Smooth muscle cell (in vitro differentiated cells): ENCODE results near the gene DDX51. TPM values are rescaled to one million over a fixed set of nuclear protein-coding genes. Genes with fewer than 3 reads are reported as not detected.

ENCODE experiments used
- DNase-seq: peaks from one replicate; lab custom pipeline; 2025; ENCODE audit not compliant: unreplicated experiment; lab: John Stamatoyannopoulos, UW
- H2AFZ ChIP-seq: fragments of 200-600 bp; sonication (generic); 2 replicates; pipeline ENCODE4 v1.6.0; 2016; ENCODE audit warnings: antibody characterized with exemption, low read depth, mild to moderate bottlenecking
- H3F3A ChIP-seq: fragments of 200-600 bp; sonication (generic); 2 replicates; pipeline ENCODE4 v1.6.0; 2017; ENCODE audit warnings: antibody characterized with exemption, low read depth
- H3K27ac ChIP-seq: fragments of 200-600 bp; sonication (generic); 2 replicates; pipeline ENCODE4 v1.5.1; 2016; ENCODE audit warnings: low read depth, mild to moderate bottlenecking
- H3K27me3 ChIP-seq: fragments of 200-600 bp; sonication (generic); 2 replicates; pipeline ENCODE4 v1.6.1; 2016; ENCODE audit warnings: low read depth, mild to moderate bottlenecking
- H3K36me3 ChIP-seq: fragments of 200-600 bp; sonication (generic); 2 replicates; pipeline ENCODE4 v1.5.1; 2016; ENCODE audit warnings: low read depth
- H3K4me1 ChIP-seq: fragments of 200-600 bp; sonication (generic); 2 replicates; pipeline ENCODE4 v1.5.1; 2016; ENCODE audit warnings: low read depth
- H3K4me2 ChIP-seq: fragments of 200-600 bp; sonication (generic); 2 replicates; pipeline ENCODE4 v1.6.0; 2016; ENCODE audit warnings: mild to moderate bottlenecking
- H3K4me3 ChIP-seq: fragments of 200-600 bp; sonication (generic); 2 replicates; pipeline ENCODE4 v1.5.1; 2016; ENCODE audit warnings: mild to moderate bottlenecking
- H3K79me2 ChIP-seq: fragments of 200-600 bp; sonication (generic); 2 replicates; pipeline ENCODE4 v1.6.0; 2016; ENCODE audit warnings: low read depth, mild to moderate bottlenecking
- H3K9ac ChIP-seq: fragments of 200-600 bp; sonication (generic); 2 replicates; pipeline ENCODE4 v1.6.0; 2016; ENCODE audit warnings: low read depth
- H3K9me3 ChIP-seq: fragments of 200-600 bp; sonication (generic); replicated peaks from 2 replicates; pipeline ENCODE4 v1.5.1; 2016; ENCODE audit warnings: low read depth
- H4K20me1 ChIP-seq: fragments of 200-600 bp; sonication (generic); 2 replicates; pipeline ENCODE4 v1.6.0; 2016; ENCODE audit warnings: low read depth
- WGBS: methylation state at CpG from one replicate; pipeline ENCODE4 v1.1.7; 2016; ENCODE audit warnings: low lambda C conversion rate; 5-methylcytosine and 5-hydroxymethylcytosine counted together
- polyA plus RNA-seq: library from polyadenylated mRNA; unstranded; fragments of >200 nt; fragmentation: Nextera tagmentation; extraction: Ambion mirVana; gene quantifications from 2 replicates; pipeline ENCODE4 v1.2.1, GENCODE V29; 2016
- small RNA-seq: library from RNA; depleted of rRNA; stranded (forward); fragments of <200 nt; gene quantifications from one replicate; pipeline ENCODE3, GENCODE V24; 2014
- total RNA-seq: library from RNA; depleted of rRNA; stranded (reverse); fragments of >200 nt; gene quantifications from 2 replicates; pipeline ENCODE4 v1.2.3, GENCODE V29; 2014
- TF ChIP-seq, protein P1 (sequence below): fragments of 200-600 bp; sonication (generic); IDR thresholded peaks from 2 replicates; pipeline ENCODE4 v1.5.1; 2017; ENCODE audit warnings: borderline replicate concordance, mild to moderate bottlenecking, antibody characterized with exemption; ENCODE audit not compliant: insufficient read depth, poor library complexity, severe bottlenecking

DDX51 gene
- total and polyA plus RNA-seq, 2 experiments from 2014 or later = 1.6 to 12.5 TPM

DNA sequence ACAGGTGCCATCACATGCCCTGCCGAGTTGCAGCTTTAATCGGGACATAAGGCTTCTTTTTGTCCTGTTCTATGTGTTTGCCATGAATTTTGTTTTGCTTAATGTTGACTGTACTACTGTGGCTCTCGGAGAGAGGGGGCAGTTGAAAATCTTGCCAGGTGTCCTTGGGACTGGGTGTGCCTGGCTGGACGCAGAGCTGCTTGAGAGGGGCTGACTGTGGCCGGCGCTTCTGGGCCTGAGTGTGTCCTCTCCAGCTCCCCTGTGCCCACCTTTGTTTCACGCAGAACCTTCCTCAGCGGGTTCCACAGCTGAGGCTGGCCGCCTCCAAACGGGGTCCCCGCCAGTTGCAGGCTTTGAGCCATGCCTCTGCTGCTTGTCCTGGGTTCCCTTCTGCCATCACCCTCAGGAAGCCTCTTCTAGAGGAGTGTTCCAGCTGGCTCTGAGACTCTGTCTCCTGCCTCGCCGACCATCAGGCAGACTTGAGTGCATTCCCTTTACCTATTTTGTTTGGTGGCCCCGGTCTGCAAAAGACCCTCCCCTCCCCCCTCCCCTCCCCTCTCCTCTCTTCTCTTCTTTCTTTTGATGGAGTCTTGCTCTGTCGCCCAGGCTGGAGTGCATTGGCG lies 49.7 kb downstream of the DDX51 start:
- H3K36me3 ChIP-seq = peaks cover 4% of the 10 kb centered on the region
- H3K4me2 ChIP-seq = no peak overlapping the region
- TF ChIP-seq, protein P1, sequence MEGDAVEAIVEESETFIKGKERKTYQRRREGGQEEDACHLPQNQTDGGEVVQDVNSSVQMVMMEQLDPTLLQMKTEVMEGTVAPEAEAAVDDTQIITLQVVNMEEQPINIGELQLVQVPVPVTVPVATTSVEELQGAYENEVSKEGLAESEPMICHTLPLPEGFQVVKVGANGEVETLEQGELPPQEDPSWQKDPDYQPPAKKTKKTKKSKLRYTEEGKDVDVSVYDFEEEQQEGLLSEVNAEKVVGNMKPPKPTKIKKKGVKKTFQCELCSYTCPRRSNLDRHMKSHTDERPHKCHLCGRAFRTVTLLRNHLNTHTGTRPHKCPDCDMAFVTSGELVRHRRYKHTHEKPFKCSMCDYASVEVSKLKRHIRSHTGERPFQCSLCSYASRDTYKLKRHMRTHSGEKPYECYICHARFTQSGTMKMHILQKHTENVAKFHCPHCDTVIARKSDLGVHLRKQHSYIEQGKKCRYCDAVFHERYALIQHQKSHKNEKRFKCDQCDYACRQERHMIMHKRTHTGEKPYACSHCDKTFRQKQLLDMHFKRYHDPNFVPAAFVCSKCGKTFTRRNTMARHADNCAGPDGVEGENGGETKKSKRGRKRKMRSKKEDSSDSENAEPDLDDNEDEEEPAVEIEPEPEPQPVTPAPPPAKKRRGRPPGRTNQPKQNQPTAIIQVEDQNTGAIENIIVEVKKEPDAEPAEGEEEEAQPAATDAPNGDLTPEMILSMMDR = no peak
- 95% methylated on average over 15 of the region's 16 CpGs for WGBS
- no peak overlapping the region for H2AFZ ChIP-seq
- H3K4me3 ChIP-seq = no peak overlapping the region
- H3K4me1 ChIP-seq = no peaks in the 10 kb centered on the region
- no peaks in the 10 kb centered on the region for H3K27me3 ChIP-seq
- no peaks in the 10 kb centered on the region for H3F3A ChIP-seq
- H3K79me2 ChIP-seq = peaks cover 39% of the 10 kb centered on the region
- H3K9me3 ChIP-seq = no peaks in the 10 kb centered on the region
- H3K9ac ChIP-seq = no peak overlapping the region
- H3K27ac ChIP-seq = no peak overlapping the region
- no peak for DNase-seq
- peaks cover 95% of the 10 kb centered on the region for H4K20me1 ChIP-seq

DNA sequence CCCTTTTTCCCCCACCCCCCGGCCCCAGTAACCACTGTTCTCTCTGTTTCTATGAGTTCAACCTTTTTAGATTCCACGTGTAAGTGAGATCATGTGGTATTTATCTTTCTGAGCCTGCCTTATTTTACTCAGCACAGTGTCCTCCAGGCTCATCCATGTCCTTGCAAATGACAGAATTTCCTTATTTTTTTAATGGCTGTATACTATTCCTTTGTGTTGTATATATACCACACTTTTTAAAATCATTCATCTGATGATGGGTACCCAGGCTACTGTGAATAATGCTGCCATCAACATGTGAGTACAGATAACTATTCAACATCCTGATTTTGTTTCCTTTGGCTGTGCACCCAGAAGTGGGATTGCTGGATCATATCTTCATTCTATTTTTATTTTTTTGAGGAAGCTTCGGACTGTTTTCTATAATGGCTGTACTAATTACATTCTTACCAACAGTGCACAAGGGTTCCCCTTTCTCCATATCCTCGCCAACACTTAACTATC lies 54.7 kb downstream of the DDX51 start:
- TF ChIP-seq, protein P1 = no peak
- no peak overlapping the region for H3K27ac ChIP-seq
- peaks cover 10% of the 10 kb centered on the region for H3K4me1 ChIP-seq
- H2AFZ ChIP-seq = no peak overlapping the region
- H3K4me3 ChIP-seq = no peak overlapping the region
- no peaks in the 10 kb centered on the region for H3F3A ChIP-seq
- H3K4me2 ChIP-seq = no peak overlapping the region
- no peaks in the 10 kb centered on the region for H3K27me3 ChIP-seq
- DNase-seq = no peak
- H3K9ac ChIP-seq = no peak overlapping the region
- 88% methylated on average over 4 of the region's 4 CpGs for WGBS
- peaks cover 84% of the 10 kb centered on the region for H4K20me1 ChIP-seq
- no peaks in the 10 kb centered on the region for H3K36me3 ChIP-seq
- peaks cover 65% of the 10 kb centered on the region for H3K79me2 ChIP-seq
- H3K9me3 ChIP-seq = no peaks in the 10 kb centered on the region

Small RNAs within 50 kb of the gene (small RNA-seq; reads per million reads assigned to genes)
- 0.18 reads per million for gene AC138466.3

Other genes starting within 250 kb of the DDX51 start
- gene ULK1, start 249.7 kb downstream of the DDX51 start, total RNA-seq = 8.1 and 10.5 TPM in 2 replicates
- 8.5 and 19.9 TPM in 2 replicates for gene ULK1, start 249.7 kb downstream of the DDX51 start, polyA plus RNA-seq
- gene PUS1, start 215.0 kb downstream of the DDX51 start, total RNA-seq = 2.6 and 22.2 TPM in 2 replicates
- 6.6 and 18.5 TPM in 2 replicates for gene PUS1, start 215.0 kb downstream of the DDX51 start, polyA plus RNA-seq
- gene EP400, start 194.4 kb downstream of the DDX51 start, total RNA-seq = 10.9 and 13.6 TPM in 2 replicates
- 6.6 and 9.8 TPM in 2 replicates for gene EP400, start 194.4 kb downstream of the DDX51 start, polyA plus RNA-seq
- gene NOC4L, start 138 bp upstream of the DDX51 start, total RNA-seq = 6.2 and 9.8 TPM in 2 replicates
- gene NOC4L, start 138 bp upstream of the DDX51 start, polyA plus RNA-seq = 39.9 and 42.2 TPM in 2 replicates
- 1.1 TPM in 1 of 2 replicates, not detected in the other for gene GALNT9, start 185.3 kb upstream of the DDX51 start, total RNA-seq
- gene GALNT9, start 185.3 kb upstream of the DDX51 start, polyA plus RNA-seq = 1.1 and 1.3 TPM in 2 replicates